HepG2 (cell line): ENCODE data around the gene ACSS2. TPM values are rescaled to one million over a fixed set of nuclear protein-coding genes. Genes with fewer than 3 reads are reported as not detected.

Experiments used
- ATAC-seq: fragments of 200-7000 bp; cut with Tn5 transposase; 3 replicates; pipeline ENCODE4 v1.9.1; 2020; ENCODE audit warnings: mild to moderate bottlenecking, moderate library complexity
- BruUV-seq: library from RNA; stranded (reverse); fragments of 400-500 nt; replicated peaks from 2 replicates; lab custom pipeline; 2021; lab: Mats Ljungman, UMichigan
- CTCF ChIA-PET: fragments of 300-600 bp; formaldehyde crosslinking; extraction: SDS; loops from one replicate; lab custom pipeline; 2021; ENCODE audit warnings: low total read pairs, inconsistent platforms, low intra/inter-chr PET ratio; lab: Yijun Ruan, JAX
- POLR2A ChIA-PET: fragments of 350-600 bp; sonication (Branson Sonifier 250); formaldehyde crosslinking; loops from one replicate; lab custom pipeline; 2020; ENCODE audit warnings: antibody characterized with exemption, inconsistent platforms; lab: Yijun Ruan, JAX
- DNase-seq: peaks from one replicate; pipeline ENCODE4 v3.0.0-alpha.2; 2015; ENCODE audit warnings: low spot score
- FAIRE-seq: peaks from 3 replicates; lab custom pipeline; 2011; peaks lifted over from hg19 to GRCh38; lab: Jason Lieb, UNC
- H2AFZ ChIP-seq: one replicate; pipeline ENCODE4 v1.6.1; 2011; ENCODE audit warnings: low read length, inconsistent platforms
- H3K27ac ChIP-seq: fragments of 300-600 bp; 3 replicates; pipeline ENCODE4 v1.8.0; 2011; ENCODE audit warnings: mixed run types, mild to moderate bottlenecking, mixed read lengths, low read length, inconsistent platforms; ENCODE audit not compliant: insufficient read depth; ENCODE audit errors: extremely low read length
- H3K27me3 ChIP-seq, 2 experiments: fragments of 200-600 bp in 1 of 2; 2 replicates in 1 of 2; 3 replicates in 1 of 2; pipeline versions ENCODE4 v1.6.0 to v1.8.0; 2011; ENCODE audit warnings: low read length in 2 of 2, mild to moderate bottlenecking in 2 of 2, moderate library complexity in 2 of 2, inconsistent platforms in 1 of 2; ENCODE audit not compliant: insufficient read depth in 2 of 2, control insufficient read depth in 1 of 2
- H3K36me3 ChIP-seq, 2 experiments: fragments of 200-600 bp in 1 of 2; replicated peaks in 1 of 2; 2 replicates in 1 of 2; 3 replicates in 1 of 2; pipeline versions ENCODE4 v1.5.1 to v1.8.0; 2011; ENCODE audit warnings: low read length in 2 of 2, inconsistent platforms in 1 of 2; ENCODE audit not compliant: insufficient read depth in 2 of 2, control insufficient read depth in 1 of 2
- H3K4me1 ChIP-seq: 2 replicates; pipeline ENCODE4 v1.5.1; 2012; ENCODE audit warnings: low read length, inconsistent platforms; ENCODE audit not compliant: insufficient read depth
- H3K4me2 ChIP-seq: 2 replicates; pipeline ENCODE4 v1.6.0; 2011; ENCODE audit warnings: low read depth, low read length, inconsistent platforms
- H3K4me3 ChIP-seq, 3 experiments: fragments of 200-600 bp in 1 of 3; sonication (generic), shearing (Covaris generic) in 1 of 3; replicated peaks in 1 of 3; 2 replicates each; pipeline ENCODE4 v1.5.1; 2011 to 2016; ENCODE audit warnings: low read length in 3 of 3, inconsistent platforms in 2 of 3, low read depth in 2 of 3, mild to moderate bottlenecking in 2 of 3, control low read depth in 1 of 3, mixed read lengths in 1 of 3; ENCODE audit not compliant: insufficient read depth in 1 of 3
- H3K79me2 ChIP-seq: one replicate; pipeline ENCODE4 v1.6.1; 2011; ENCODE audit warnings: low read length, inconsistent platforms; ENCODE audit not compliant: insufficient read depth
- H3K9ac ChIP-seq: 2 replicates; pipeline ENCODE4 v1.6.0; 2011; ENCODE audit warnings: mild to moderate bottlenecking, low read depth, low read length, inconsistent platforms; ENCODE audit not compliant: insufficient read depth
- H3K9me3 ChIP-seq: 2 replicates; pipeline ENCODE4 v1.5.1; 2012; ENCODE audit warnings: mild to moderate bottlenecking, low read length
- H4K20me1 ChIP-seq: 2 replicates; pipeline ENCODE4 v1.6.0; 2011; ENCODE audit warnings: inconsistent platforms, mild to moderate bottlenecking, low read length, moderate library complexity; ENCODE audit not compliant: insufficient read depth
- BCL3 ChIP-seq: sonication (generic); formaldehyde crosslinking; IDR thresholded peaks from 2 replicates; pipeline ENCODE4 v1.5.1; 2020; ENCODE audit warnings: mild to moderate bottlenecking, missing genetic modification reagents, moderate library complexity
- MATR3 ChIP-seq: sonication (generic); formaldehyde crosslinking; IDR thresholded peaks from 2 replicates; pipeline ENCODE4 v1.4.0; 2020; ENCODE audit warnings: missing genetic modification reagents
- NBN ChIP-seq: fragments of 450-650 bp; conservative IDR thresholded peaks from 2 replicates; pipeline ENCODE4 v1.6.1; 2017
- NFAT5 ChIP-seq: sonication (generic); formaldehyde crosslinking; IDR thresholded peaks from 2 replicates; pipeline ENCODE4 v1.4.0; 2020; ENCODE audit warnings: missing genetic modification reagents
- NR2F2 ChIP-seq: IDR thresholded peaks from 2 replicates; pipeline ENCODE4 v1.6.1; 2012; ENCODE audit warnings: low read depth, inconsistent platforms, borderline replicate concordance
- REST ChIP-seq, 2 experiments: IDR thresholded peaks; 2 replicates each; pipeline ENCODE4 v1.6.1; 2011 to 2012; ENCODE audit warnings: low read length in 2 of 2, borderline replicate concordance in 1 of 2, low read depth in 1 of 2, mild to moderate bottlenecking in 1 of 2, moderate library complexity in 1 of 2
- ZNF512 ChIP-seq: sonication (generic); formaldehyde crosslinking; IDR thresholded peaks from 2 replicates; pipeline ENCODE4 v1.4.0; 2020; ENCODE audit warnings: mild to moderate bottlenecking, missing genetic modification reagents
- ZNF678 ChIP-seq: sonication (generic); formaldehyde crosslinking; IDR thresholded peaks from 2 replicates; pipeline ENCODE4 v1.4.0; 2020; ENCODE audit warnings: mild to moderate bottlenecking, missing genetic modification reagents
- WGBS: methylation state at CpG from one replicate; pipeline ENCODE4 v1.1.6; 2017; ENCODE audit warnings: low lambda C conversion rate; 5-methylcytosine and 5-hydroxymethylcytosine counted together
- in situ Hi-C: cut with HindIII; loops from 2 replicates; pipeline ENCODE4 v1.10.0; 2017; ENCODE audit warnings: low pct_unique_long_range_greater_than_20kb; ENCODE audit not compliant: extremely low pct_ligation_motif_present
- intact Hi-C: fragments of 100-400 bp; cut with micrococcal nuclease; formaldehyde crosslinking; loops from one replicate; pipeline ENCODE4 v1.10.0; 2022; ENCODE audit not compliant: unreplicated experiment
- polyA plus RNA-seq, 8 experiments: library from polyadenylated mRNA; depleted of rRNA in 3 of 8; stranded (reverse) in 7 of 8; unstranded in 1 of 8; fragments of >200 nt; fragmentation: Illumina TruSeq in 4 of 8; extraction: Trizol in 4 of 8; gene quantifications; 2 replicates each; pipeline versions ENCODE4 v1.2.1 to v1.2.3, GENCODE V29; 2011 to 2016; ENCODE audit warnings: low read depth in 4 of 8, missing spikeins in 1 of 8, mixed read lengths in 1 of 8; ENCODE audit not compliant: insufficient read depth in 1 of 8
- total RNA-seq, 5 experiments: library from RNA; depleted of rRNA; stranded (reverse); fragments of >200 nt; fragmentation: Illumina TruSeq; extraction: Trizol; gene quantifications; 2 replicates each; pipeline ENCODE4 v1.2.3, GENCODE V29; 2016; ENCODE audit warnings: low read depth in 1 of 5

Gene ACSS2
- total and polyA plus RNA-seq, 2 of the 13 experiments (the other 11 are each of a cell fraction or from before 2014, with no cell fraction given): 72.8 to 89.7 TPM

- H3K4me3 ChIP-seq: no peak overlapping the region
- BruUV-seq: no TSS peak
- in situ Hi-C loops (no loop called here), intact Hi-C loops (no loop called here)
- ATAC-seq (no peak), FAIRE-seq (no peak), DNase-seq (no peak)
- ChIA-PET CTCF (no interaction called here), POLR2A (no interaction called here)
- H3K36me3 ChIP-seq: no peaks in the 10 kb centered on the region
- no peak overlapping the region for H3K4me2 ChIP-seq
- no peaks in the 10 kb centered on the region for H3K9me3 ChIP-seq
- H3K79me2 ChIP-seq: no peaks in the 10 kb centered on the region
- peaks cover 19% of the 10 kb centered on the region for H3K4me1 ChIP-seq
- H3K27ac ChIP-seq: no peak overlapping the region
- no peak overlapping the region for H2AFZ ChIP-seq
- 63% methylated on average over 9 of the region's 9 CpGs for WGBS
- H4K20me1 ChIP-seq: no peaks in the 10 kb centered on the region
- peaks cover 0 to 13% of the 10 kb centered on the region in 2 experiments; a peak in 2 of 5 replicates for H3K27me3 ChIP-seq
- H3K9ac ChIP-seq: no peak overlapping the region
- TF ChIP-seq NR2F2 (no peak), ZNF512 (CRISPR knock-in tag) (no peak), NBN (no peak), BCL3 (CRISPR knock-in tag) (no peak), ZNF678 (CRISPR knock-in tag) (no peak), REST (IDR thresholded peaks at IDR 0.05; ENCODE audit: borderline replicate concordance in 1 of 2, low read depth in 1 of 2, low read length in 2 of 2) (no peak), MATR3 (CRISPR knock-in tag) (no peak), NFAT5 (no peak)
Measured at GRCh38 chr20:34970846-34971560, 94.6 kb downstream of the ACSS2 start.
